NB4 (cell line): ENCODE measurements around the gene COASY.

ENCODE experiments used
- DNase-seq: peaks from one replicate; pipeline ENCODE4 v3.0.0; 2010; ENCODE audit warnings: low read depth
- H3K4me3 ChIP-seq: one replicate; pipeline ENCODE4 v1.5.1; 2011; ENCODE audit warnings: mild to moderate bottlenecking, low read depth, low read length, moderate library complexity
- CTCF ChIP-seq: IDR thresholded peaks from one replicate; pipeline ENCODE4 v1.5.1; 2012; ENCODE audit warnings: low read depth, low read length
- MAX ChIP-seq: IDR thresholded peaks from 2 replicates; pipeline ENCODE4 v1.6.1; 2011; ENCODE audit warnings: low read depth, low read length
- MYC ChIP-seq: IDR thresholded peaks from 2 replicates; pipeline ENCODE4 v1.6.1; 2011; ENCODE audit warnings: low read depth, low read length
- POLR2A ChIP-seq: IDR thresholded peaks from 2 replicates; pipeline ENCODE4 v1.6.1; 2011; ENCODE audit warnings: mild to moderate bottlenecking; ENCODE audit not compliant: insufficient read length; ENCODE audit errors: extremely low read depth

Gene COASY

GRCh38 chr17:42573095-42573494, 11.1 kb downstream of the COASY start:
- no peak for TF ChIP-seq CTCF
- no peak for TF ChIP-seq MAX
- TF ChIP-seq MYC: no peak
- no peak for TF ChIP-seq POLR2A
- no peak overlapping the region for H3K4me3 ChIP-seq
- DNase-seq: peak; percentile 27

GRCh38 chr17:42574463-42574862, 12.5 kb downstream of the COASY start:
- TF ChIP-seq POLR2A: no peak
- no peak for TF ChIP-seq MYC
- no peak for TF ChIP-seq MAX
- no peak for TF ChIP-seq CTCF
- DNase-seq: no peak
- H3K4me3 ChIP-seq: no peak overlapping the region

GRCh38 chr17:42577140-42577531, 15.2 kb downstream of the COASY start:
- DNase-seq: peak; percentile 42
- H3K4me3 ChIP-seq: peak overlapping the region; percentile 96
- TF ChIP-seq CTCF (no peak), MAX (no peak), POLR2A (no peak), MYC (no peak)

GRCh38 chr17:42577532-42578281, 15.8 kb downstream of the COASY start, which contains the start of gene PSMC3IP:
Gene PSMC3IP, minus strand, starts transcription at chr17:42577729. Its CDS starts 43 bp downstream, at chr17:42577686.
- DNase-seq: peak; percentile 97
- TF ChIP-seq MAX: peak; percentile 72
- peak; percentile 34 for TF ChIP-seq CTCF
- peak; percentile 66 for TF ChIP-seq MYC
- TF ChIP-seq POLR2A: peak; percentile 73
- H3K4me3 ChIP-seq: peak within 1 kb of the TSS; percentile 96

GRCh38 chr17:42578282-42578869, 16.4 kb downstream of the COASY start:
- DNase-seq: peak; percentile 92
- TF ChIP-seq CTCF: peak; percentile 82
- peak; percentile 51; the same call in 1 of the 2 replicates for TF ChIP-seq MYC
- TF ChIP-seq MAX: peak; percentile 36; the same call in 1 of the 2 replicates
- TF ChIP-seq POLR2A: peak; percentile 21
- H3K4me3 ChIP-seq: peak overlapping the region; percentile 93
